GM12878 (cell line): ENCODE data around the gene ADAR. TPM values are rescaled to one million over a fixed set of nuclear protein-coding genes. Genes with fewer than 3 reads are reported as not detected.

Source experiments
- BCL3 ChIP-seq: IDR thresholded peaks from 2 replicates; pipeline ENCODE4 v1.6.1; 2011; ENCODE audit warnings: borderline replicate concordance, low read depth, mild to moderate bottlenecking, moderate library complexity, low read length; ENCODE audit not compliant: insufficient read depth, poor library complexity, severe bottlenecking
- CREM ChIP-seq: IDR thresholded peaks from 2 replicates; pipeline ENCODE4 v1.6.1; 2014; ENCODE audit warnings: antibody characterized with exemption, low read depth
- CTCF ChIP-seq, 3 experiments: IDR thresholded peaks in 2 of 3; conservative IDR thresholded peaks in 1 of 3; 2 replicates each; pipeline ENCODE4 v1.5.1; 2011; ENCODE audit warnings: low read depth in 3 of 3, low read length in 3 of 3, mild to moderate bottlenecking in 3 of 3, control low read depth in 2 of 3, moderate library complexity in 2 of 3, inconsistent platforms in 1 of 3, mixed read lengths in 1 of 3; ENCODE audit not compliant: control insufficient read depth in 2 of 3, insufficient read depth in 1 of 3; ENCODE audit errors: extremely low read depth in 1 of 3
- ESRRA ChIP-seq: IDR thresholded peaks from 2 replicates; pipeline ENCODE4 v1.6.1; 2012; ENCODE audit warnings: mild to moderate bottlenecking, low read length, improper control_type of control experiment
- NFIC ChIP-seq: IDR thresholded peaks from 2 replicates; pipeline ENCODE4 v1.6.1; 2012; ENCODE audit warnings: low read depth, mild to moderate bottlenecking, inconsistent platforms, low read length, moderate library complexity
- NFYA ChIP-seq: IDR thresholded peaks from 2 replicates; pipeline ENCODE4 v1.6.1; 2011; ENCODE audit warnings: low read depth, mild to moderate bottlenecking, low read length, improper control_type of control experiment, borderline replicate concordance
- RAD21 ChIP-seq: IDR thresholded peaks from 2 replicates; pipeline ENCODE4 v1.6.1; 2011; ENCODE audit warnings: mild to moderate bottlenecking, low read depth, low read length, moderate library complexity; ENCODE audit not compliant: insufficient read depth
- SMC3 ChIP-seq: IDR thresholded peaks from 2 replicates; pipeline ENCODE4 v1.6.1; 2011; ENCODE audit warnings: low read length, improper control_type of control experiment, borderline replicate concordance
- YY1 ChIP-seq: IDR thresholded peaks from 2 replicates; pipeline ENCODE4 v1.6.1; 2011; ENCODE audit warnings: low read depth, mild to moderate bottlenecking, low read length
- polyA plus RNA-seq, 11 experiments: library from polyadenylated mRNA; depleted of rRNA in 4 of 11; unstranded in 6 of 11; stranded (reverse) in 5 of 11; fragments of >200 nt; fragmentation: Nextera tagmentation in 4 of 11; fragmentation: Illumina TruSeq in 1 of 11; extraction: Ambion mirVana in 4 of 11; extraction: Trizol in 1 of 11; gene quantifications; 1 replicate in 1 of 11; 2 replicates in 10 of 11; pipeline versions ENCODE4 v1.2.1 to v1.2.3, GENCODE V29; 2011 to 2016; ENCODE audit warnings: inconsistent platforms in 2 of 11, missing spikeins in 2 of 11, low read depth in 1 of 11
- total RNA-seq, 4 experiments: library from RNA; depleted of rRNA in 3 of 4; stranded (reverse); fragments of >200 nt in 3 of 4; fragmentation: Illumina TruSeq in 1 of 4; extraction: Trizol in 1 of 4; gene quantifications; 2 replicates each; pipeline versions ENCODE4 v1.2.1 to v1.2.3, GENCODE V29; 2013 to 2021

Gene ADAR
- total and polyA plus RNA-seq, 10 of the 15 experiments (the other 5 are each of a cell fraction or from before 2014, with no cell fraction given): 55.5 to 413 (median 176) TPM

GRCh38 chr1:154546264-154547063, 61.5 kb downstream of the ADAR start (continued):
- TF ChIP-seq BCL3: no peak
- TF ChIP-seq NFYA: no peak
- peak; percentile 98 for TF ChIP-seq RAD21
- TF ChIP-seq CREM: no peak
- TF ChIP-seq SMC3: peak; percentile 95
- TF ChIP-seq YY1: peak; percentile 59; the same call in 1 of the 2 replicates
- peak; percentile 72 to 86 (median 84) for TF ChIP-seq CTCF (IDR thresholded peaks at IDR 0.05 in 2 of 3, conservative IDR thresholded peaks at IDR 0.05 in 1 of 3; ENCODE audit: control insufficient read depth in 2 of 3, extremely low read depth in 1 of 3, insufficient read depth in 1 of 3, low read depth in 3 of 3, low read length in 3 of 3)
- no peak for TF ChIP-seq ESRRA
- TF ChIP-seq NFIC: no peak
- TF ChIP-seq, all 136 proteins: peak for 7
